Activated CD8-positive, alpha-beta memory T cell treated with anti-CD3 and anti-CD28 coated beads, Interleukin-2, amount 50 U/mL, for 48 hours (primary cell): ENCODE data around the gene BNIP1.

Experiments
- DNase-seq: peaks from one replicate; pipeline ENCODE4 v3.0.0-alpha.2; 2020

The BNIP1 gene

DNA sequence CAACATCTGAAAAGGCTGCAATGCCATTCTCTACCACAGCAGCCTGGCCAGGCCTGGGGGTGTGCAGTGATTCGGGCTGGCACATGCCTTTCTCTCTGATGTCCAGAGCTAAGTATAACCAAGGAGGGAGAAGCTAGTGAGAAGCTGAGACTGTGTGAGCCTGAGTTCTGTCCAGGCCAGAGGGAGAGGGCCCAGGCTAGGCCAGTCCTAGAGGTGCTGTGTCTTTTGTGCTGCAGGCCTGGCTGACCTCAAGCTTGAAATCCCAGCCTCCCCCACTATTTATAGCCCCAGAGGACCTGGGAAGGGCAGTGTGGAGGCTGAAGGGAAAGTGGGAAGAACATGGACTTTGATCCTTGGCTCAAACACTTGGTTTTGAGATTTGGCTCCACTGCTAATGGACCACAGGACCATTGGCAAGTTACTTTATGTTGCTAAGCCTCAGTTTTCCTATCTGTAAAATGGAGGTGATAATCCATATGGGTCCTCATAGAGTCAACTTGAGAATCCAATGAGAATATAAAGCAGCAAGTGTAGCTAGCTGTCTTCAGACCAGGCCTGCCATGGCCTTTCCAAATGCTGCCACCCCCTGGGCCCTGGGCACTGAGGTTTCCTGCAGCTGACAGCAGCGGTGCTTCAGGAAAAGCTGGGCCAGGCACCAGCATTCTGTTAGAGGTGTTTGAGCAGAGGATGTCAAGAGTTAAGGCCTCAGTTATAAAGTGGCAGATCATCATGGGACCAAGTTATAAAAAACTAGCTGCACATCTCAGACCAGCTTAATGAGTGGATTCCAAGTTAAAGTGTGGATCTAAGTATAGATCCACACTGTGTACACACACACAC is 21.1 kb downstream of the BNIP1 start:
- no peak for DNase-seq

DNA sequence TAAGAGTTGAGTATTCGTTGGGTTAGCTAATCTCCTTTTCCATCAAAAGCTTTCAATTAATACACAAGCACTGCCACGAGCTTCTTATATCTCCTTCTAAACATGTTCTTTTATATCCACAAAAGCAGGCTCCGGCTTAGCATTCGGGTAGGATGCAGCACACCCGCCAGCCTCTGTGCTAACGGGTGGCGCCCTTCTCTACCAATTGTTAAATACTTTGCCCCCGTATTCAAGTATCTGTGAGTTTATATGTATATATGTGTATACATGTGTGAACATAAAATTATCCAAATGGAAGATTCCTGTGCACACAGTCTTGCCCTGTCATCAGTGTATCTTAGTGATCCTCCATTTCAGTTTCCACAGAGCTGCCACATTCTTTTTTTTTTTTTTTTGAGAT is 27.8 kb downstream of the BNIP1 start:
- DNase-seq: no peak

- DNase-seq: no peak
Measured at GRCh38 chr5:173175523-173175922, 31.2 kb downstream of the BNIP1 start.

DNA sequence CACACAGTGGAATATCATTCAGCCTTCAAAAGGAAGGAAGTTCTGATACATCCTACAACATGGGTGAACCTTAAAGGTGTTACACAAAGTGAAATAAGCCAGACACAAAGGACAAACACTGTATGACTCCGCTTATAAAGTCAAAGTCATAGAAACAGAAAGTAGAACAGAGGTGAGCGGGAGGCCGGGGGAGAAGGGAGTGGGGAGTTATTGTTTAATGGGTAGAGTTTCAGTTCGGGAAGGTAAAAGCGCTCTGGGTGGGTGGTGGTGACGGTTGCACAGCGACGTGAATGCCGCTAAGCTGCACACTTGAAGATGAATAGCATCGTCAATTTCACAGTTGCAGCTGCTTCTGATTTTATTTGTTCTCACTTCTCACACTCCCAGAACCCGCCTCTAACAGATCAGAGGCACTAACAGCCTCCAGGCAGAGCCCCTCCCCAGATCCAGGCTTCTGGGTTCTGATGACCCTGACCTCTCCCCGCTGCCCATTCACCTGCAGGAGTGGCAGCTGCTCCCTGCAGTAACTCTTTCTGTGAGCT is 34.1 kb downstream of the BNIP1 start:
- DNase-seq: no peak

DNA sequence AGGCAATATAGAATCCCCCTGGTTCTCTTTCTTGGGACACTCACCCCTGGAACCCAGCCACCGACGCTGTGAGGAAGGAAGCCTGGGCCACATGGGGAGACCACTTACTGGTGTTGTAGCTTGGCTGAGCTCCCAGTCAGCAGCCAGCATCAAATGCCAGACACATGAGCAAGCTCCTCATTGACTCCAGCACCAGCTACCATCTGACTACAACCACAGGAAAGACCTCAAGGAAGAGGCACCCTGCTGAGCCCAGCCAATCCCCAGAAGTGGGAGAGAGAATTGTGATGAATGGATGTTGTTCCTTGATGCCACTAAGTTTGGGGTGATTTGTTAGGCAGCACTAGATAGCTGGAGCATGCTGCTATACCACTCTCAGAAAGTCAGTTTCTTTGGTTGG is 36.0 kb downstream of the BNIP1 start:
- no peak for DNase-seq

DNA sequence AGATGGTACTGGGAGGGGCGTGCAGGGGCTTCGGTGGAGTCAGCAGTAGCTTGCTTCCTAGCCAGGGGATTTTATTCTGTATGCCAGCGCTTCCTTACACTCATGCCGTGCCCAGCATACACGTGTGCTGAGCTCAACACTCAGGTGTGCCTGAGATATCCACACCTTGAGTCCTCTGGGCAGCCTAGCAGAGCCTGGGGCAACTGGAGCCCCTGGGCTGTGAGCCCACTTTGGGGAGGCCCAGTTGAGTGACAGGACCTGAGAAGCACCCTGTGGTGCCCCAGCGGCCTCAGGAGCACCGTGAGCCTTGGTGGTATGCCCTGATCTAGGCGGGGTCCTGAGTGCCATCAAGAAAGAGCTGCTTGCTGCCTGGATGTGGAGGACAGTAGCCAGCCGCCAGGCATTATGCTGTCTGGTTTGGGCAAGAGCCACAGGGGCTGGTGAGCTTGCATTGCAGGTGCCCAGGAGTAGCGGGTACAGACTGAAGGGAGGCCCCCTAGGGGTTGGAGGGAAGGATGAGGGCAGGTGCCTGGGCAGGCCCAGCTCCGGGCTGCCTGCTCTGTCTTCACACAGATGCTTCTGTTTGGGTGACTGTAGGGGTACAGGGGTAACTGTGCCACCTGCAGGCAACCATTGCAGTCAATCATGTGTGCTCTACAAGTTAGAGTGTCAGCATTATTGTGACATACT is 42.9 kb downstream of the BNIP1 start:
- no peak for DNase-seq

DNA sequence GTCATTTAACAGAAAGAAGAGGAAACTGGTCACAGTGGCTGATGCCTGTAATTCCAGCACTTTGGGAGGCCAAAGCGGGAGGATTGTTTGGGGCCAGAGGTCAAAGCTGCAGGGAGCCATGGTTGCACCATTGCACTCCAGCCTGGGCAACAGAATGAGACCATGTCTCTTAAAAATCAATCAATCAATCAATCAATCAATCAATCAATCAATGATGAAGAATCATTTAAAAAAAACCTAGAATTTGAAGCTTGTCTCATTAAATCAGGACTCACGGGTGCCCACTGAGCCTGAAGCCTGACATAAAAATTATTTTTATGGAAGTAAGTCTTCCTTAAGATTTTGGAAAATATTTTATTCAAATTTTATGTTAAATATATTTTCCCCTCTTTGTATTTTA is 43.9 kb downstream of the BNIP1 start:
- no peak for DNase-seq

DNA sequence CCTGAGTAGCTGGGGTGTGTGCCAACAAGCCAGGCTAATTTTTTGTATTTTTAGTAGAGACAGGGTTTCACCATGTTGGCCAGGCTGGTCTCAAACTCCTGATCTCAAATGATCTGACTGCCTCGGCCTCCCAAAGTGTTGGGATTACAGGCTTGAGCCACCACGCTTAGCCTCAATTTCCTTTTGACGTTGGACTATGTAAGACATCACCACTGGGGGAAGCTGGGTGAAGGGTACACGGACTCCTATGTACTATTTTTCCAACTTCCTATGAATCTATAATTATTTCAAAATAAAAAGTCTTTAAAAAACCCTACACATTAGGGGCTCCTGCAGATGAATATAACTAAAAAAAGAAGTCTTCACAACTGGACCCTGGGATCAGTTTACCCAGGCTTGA is 46.7 kb downstream of the BNIP1 start:
- no peak for DNase-seq

GRCh38 chr5:173191561-173191960 is 47.2 kb downstream of the BNIP1 start:
- no peak for DNase-seq

GRCh38 chr5:173192561-173192960 is 48.2 kb downstream of the BNIP1 start:
- no peak for DNase-seq

- DNase-seq: no peak
Measured at GRCh38 chr5:173196133-173196952, 52.0 kb downstream of the BNIP1 start.

DNA sequence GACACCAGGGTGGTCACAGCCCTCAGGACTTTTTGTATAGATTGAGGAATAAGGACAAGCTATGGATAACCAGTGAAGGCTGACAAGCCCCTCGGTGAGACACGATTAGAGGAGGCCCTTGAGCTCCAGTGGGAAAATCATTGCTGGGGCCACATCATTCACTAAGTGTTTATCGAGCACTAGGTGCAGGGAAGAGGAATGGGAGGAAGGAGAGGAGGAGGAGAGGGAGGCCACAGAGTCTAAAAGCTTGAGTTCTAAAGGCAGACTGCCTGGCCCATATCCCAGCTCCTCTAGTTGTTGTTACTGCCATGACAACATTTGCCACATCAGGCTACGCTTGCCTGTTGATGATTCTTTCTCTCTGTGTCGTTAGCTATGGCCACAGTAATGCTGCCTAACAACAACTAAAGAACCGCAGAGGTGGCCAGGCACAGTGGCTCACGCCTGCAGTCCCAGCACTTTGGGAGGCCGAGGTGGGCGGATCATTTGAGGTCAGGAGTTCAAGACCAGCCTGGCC is 53.1 kb downstream of the BNIP1 start:
- DNase-seq: no peak

DNA sequence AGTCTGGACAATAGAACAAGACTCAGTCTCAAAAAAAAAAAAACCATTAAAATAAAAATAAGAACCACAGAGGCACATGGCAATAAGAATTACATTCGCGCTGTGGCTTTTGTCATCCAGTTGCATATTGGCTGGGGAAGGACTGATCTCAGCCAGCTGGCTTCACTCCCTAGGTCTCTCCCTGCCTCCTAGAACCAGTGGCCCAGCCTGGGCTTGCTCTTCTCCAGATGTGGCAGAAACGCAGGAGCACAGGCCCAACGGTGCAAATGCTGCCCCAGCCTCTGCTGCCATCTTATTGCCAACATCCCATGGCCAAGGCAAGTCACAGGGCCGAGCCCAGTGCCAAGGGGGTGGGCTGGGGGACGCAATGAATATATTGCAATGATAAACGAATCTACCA is 53.7 kb downstream of the BNIP1 start:
- no peak for DNase-seq

DNA sequence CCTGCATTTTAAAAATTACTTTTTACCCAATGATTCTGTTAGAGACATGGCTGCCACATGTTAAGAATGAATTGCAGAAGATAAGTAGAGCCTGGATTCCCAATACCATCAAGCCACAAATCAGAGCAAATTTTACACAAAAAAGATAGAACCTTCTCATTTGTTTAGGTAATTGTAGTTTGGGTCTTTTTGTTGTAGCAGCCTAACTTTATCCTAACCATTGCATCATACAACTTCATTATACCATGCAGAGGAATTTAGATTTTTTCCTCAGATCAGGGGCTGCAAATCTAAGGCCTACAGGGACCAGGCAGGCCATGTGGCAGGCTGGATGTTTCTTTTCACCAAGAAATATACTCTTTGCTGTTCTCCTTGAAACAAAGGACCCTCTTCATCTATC is 56.0 kb downstream of the BNIP1 start:
- DNase-seq: no peak

DNA sequence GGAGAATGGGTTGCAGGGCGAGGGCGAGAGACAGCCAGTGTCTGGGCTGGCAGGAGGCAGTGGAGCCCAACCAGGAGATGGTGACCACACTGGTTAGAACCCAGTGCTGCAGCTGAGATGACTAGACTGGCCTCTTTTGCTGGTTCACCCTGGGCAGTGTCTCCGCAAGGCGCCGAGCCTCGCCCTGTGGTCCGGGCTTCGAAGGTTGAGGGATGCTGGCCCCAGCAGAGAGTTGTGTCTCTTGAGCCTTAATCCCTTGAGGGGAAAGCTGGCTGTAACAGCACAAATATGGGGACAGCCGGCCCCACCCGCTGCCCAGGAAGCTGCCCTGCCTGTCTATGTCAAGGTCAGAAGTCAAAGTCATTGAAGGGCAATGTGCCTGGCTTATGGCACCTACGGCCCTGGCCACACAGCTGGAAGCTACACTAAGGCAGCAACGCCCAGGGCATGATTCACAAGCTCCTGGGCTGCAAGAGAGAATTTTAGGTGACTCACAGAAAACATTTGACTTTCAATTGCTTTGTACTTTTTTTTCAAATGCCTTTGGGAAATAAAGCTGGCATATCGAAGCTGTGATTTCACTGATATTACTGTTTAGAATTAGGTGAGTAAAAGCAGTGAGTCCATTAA is 57.4 kb downstream of the BNIP1 start:
- no peak for DNase-seq

- no peak for DNase-seq
Measured at GRCh38 chr5:173202266-173202875, 58.0 kb downstream of the BNIP1 start.

DNA sequence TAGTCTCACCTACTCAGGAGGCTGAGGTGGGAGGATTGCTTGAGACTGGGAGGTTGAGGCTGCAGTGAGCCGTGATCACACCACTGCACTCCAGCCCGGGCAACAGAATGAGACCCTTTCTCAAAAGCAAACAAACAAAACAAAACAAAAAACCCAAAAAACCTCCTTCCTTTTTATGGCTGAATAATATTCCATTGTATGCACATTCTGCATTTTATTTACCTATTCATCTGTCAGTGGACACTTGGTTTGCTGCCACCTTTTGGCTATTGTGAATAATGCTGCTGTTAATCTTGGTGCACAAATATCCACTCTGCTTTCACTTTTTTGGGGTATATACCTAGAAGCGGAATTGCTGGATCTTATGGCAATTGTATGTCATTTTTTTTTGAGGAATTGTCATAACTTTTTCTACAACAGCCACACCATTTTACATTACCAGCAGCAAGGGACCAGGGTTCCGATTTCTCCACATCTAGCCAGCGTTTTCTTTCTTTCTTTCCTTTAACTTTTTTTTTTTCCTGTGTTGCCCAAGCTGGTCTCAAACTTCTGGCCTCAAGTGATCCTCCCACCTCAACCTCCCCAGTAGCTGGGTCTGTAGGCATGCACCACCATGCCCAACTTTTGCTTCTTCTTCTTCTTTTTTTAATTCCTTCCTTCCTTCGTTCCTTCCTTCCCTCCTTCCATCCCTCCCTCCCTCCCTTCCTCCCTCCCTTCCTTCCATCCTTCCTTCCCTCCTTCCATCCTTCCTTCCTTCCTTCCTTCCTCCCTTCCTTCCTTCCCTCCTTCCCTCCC is 60.1 kb downstream of the BNIP1 start:
- no peak for DNase-seq

- no peak for DNase-seq
Measured at GRCh38 chr5:173205916-173206315, 61.6 kb downstream of the BNIP1 start.

DNA sequence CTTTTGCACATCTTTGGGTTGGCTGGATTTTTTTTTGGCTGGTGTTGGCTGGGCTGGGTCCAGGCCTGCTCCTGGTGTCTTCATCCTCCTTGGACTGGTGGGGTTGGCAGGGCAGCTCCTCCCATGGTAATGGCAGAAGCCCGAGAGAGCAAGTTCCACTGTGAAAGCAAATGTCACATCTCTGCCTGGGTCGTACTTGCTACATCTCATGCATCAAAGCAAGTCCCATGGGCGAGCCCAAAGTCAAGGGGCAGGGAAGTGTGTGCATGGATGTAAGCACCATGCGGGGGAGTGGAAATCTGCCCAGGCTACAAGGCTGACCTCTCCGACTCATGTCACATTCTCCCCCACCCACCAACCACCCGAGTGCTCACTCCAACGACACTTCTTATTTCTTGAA is 64.0 kb downstream of the BNIP1 start:
- no peak for DNase-seq

DNA sequence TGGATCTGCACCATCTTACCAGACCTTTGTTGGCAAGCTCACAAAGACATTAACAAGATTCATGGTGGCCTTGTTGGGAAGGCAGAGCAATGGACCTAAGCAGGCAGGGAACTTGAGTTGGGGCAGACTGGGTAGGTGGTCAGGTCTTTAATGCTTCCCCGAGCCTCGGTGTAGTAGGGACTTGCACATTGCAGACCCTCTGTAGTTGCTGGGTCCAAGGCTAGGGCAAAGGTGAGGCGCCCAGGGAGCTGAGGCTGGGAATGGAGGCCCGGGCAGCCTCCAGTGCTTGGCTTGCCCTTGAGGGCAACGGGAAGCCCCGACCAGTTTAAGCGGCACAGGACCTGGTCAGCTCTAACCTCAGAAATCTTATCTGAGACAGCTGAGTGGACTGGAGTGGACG is 66.5 kb downstream of the BNIP1 start:
- no peak for DNase-seq

GRCh38 chr5:173211284-173211683 is 67.0 kb downstream of the BNIP1 start:
- no peak for DNase-seq
